ENCODE measurements around the gene PRKCZ.

The PRKCZ gene

DNA sequence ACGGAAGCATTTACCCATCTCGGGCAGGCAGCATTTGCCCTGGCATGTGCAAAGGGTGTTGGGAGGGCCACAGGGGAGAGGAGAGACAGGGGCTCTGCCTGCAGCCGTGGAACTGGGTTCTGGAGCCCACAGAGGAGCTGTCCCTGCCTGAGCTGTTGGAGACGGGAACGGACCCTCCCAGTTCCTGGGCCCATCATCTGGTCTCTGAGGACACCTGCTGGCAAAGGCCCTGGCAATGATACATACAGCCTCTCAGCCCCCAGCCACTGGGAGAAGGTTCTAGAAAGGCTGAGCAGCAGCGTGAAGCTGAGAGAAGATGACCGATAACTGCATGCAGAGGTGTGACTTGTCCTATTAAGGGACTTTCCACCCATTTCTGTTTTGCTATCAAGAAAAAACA lies 113.0 kb downstream of the PRKCZ start:
- no peak for DNase-seq

DNA sequence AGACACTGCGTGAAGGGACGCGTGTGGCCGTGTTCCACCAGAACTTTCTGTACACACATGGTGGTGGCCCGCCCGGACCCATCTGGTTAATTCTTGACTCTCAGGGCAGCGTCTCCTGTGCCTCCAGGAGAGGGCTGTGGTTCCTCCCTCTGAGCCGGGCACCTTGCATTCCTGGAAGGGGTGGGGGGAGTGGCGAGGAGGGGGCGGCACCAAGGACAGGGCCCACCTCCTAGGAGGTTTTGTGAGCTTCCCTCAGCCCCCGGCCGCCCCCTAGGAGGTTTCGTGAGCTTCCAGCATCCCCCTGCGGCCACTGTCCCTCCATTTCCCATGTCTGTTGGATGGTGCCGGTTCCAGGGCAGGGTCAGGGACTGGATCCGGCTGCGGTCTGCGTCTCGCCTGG lies 115.4 kb downstream of the PRKCZ start:
- no peak for DNase-seq

DNA sequence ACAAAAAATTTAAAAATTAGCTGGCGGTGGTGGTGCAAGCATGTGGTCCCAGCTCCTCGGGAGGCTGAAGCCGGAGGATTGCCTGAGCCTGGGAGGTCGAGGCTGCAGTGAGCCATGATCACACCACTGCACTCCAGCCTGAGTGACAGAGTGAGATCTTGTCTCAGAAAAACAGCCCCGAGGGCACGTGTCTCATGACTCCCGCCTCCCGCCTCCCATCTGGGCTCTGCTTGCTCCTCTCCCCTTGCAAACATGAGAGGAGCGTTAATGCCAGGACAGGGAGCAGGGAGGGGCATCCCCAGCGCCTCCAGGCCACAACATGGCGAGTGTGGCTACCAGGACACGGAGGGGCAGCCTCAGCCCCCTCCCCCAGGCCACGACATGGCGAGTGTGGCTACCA lies 116.0 kb downstream of the PRKCZ start:
- peak; percentile 84 for DNase-seq

DNA sequence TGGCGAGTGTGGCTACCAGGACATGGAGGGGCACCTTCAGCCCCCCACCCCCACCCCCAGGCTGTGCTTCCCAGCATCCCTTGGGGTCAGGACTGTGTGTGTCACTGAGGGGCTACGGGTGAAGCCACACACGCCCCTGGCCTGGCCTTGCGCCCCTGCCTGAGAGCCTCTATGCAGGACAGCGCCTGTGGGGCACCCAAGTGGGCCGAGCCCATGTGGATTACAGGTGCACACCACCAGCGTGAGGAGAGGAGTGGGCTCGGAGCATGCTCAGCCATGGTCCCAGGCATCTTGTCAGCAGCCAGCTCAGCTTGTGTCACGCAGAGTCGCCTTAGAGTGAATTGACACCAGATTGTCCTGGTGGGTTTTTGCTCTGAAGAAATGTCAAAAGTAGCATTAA lies 116.5 kb downstream of the PRKCZ start:
- no peak for DNase-seq

DNA sequence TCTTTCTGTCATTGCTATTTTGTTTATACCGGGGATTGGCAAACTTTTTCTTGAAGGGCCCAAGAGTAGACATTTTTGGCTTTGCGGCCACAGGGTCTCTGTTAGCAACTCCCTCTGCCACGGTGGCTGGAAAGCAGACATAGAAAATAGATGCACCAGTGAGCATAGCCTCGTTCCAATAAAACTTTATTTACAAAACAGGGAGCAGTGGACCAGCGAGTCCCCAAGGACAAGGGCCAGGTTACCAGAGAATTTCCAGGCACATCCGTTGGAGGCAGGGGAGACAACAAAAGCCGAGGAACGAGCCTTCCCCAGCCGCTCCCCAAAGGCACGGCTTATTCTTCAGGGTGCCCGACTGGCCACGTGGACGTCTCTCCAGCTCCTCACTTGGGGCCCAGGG lies 117.9 kb downstream of the PRKCZ start:
- no peak for DNase-seq

DNA sequence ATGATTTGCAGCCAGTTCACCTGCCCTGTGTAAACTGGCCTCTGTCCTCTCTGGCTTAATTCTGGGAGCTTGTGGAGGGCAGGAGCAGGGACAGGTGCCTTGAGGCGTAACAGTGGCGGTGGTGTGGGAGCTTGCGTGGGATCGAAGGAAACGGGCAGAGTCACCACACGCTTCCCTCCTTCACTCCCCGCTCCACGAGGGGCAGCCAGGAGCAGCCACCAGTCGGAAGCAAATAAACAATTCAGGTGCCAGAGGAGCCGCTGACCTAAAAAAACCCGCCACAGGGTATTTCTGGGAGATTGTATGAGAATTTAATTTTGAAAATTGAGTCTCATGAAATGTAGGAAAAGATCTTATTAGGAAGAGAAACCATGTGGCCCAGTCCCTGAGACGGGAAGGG lies 118.3 kb downstream of the PRKCZ start:
- DNase-seq = no peak

DNA sequence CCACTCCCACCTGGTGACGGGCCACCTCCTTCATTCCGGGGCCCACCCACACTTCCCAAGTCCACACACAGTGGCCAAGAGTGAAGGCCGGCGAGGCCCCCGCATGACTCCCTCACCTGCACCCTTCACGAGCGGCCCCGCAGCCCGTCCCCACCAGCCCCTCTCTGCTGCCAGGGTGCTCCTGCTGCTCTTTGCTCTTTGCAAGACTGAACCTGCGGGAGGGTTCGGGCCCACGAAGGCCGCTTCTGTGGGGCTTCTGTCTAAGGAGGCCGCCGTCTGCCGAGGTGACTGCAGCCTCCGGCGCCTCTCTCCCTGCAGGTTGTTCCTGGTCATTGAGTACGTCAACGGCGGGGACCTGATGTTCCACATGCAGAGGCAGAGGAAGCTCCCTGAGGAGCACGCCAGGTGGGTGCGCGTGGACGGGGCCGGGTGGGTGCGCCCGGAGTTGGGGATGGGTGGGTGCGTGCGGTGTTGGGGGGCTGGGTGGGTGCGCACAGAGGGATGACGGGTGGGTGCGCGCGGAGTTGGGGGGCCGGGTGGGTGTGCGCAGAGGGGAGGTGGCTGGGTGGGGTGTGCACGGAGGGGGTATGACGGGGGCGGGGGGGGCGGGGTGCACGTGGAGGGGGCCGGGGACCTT lies 119.1 kb downstream of the PRKCZ start:
- no peak for DNase-seq

DNA sequence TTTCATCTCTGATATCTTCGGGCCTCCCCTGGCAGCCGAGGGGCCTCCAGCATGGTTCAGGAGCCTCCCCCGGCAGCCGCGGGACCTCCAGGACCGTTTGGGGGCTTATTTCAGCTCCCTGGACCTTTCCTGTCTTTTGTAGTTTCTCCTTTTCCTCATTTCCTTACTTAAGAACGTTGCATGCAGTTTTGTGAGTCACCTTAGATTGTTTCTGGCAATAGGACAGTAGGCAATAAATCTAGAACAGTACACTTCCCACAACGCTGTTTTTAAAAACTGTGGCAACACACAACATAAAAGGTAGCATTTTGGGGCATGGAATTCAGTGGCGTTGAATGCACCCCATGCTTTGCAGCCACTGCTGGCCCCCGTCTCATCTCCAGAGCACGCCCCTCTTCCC lies 120.0 kb downstream of the PRKCZ start:
- DNase-seq = no peak

DNA sequence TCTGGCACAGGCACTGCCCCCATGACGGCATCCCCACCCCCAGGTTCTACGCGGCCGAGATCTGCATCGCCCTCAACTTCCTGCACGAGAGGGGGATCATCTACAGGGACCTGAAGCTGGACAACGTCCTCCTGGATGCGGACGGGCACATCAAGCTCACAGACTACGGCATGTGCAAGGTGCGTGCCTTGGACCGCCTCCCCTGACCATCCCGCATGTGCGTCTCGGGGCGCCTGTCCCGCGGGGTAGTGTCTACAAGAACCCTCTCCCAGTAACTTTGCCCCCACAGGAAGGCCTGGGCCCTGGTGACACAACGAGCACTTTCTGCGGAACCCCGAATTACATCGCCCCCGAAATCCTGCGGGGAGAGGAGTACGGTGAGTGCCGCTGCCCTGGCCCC lies 121.8 kb downstream of the PRKCZ start:
- DNase-seq = no peak

DNA sequence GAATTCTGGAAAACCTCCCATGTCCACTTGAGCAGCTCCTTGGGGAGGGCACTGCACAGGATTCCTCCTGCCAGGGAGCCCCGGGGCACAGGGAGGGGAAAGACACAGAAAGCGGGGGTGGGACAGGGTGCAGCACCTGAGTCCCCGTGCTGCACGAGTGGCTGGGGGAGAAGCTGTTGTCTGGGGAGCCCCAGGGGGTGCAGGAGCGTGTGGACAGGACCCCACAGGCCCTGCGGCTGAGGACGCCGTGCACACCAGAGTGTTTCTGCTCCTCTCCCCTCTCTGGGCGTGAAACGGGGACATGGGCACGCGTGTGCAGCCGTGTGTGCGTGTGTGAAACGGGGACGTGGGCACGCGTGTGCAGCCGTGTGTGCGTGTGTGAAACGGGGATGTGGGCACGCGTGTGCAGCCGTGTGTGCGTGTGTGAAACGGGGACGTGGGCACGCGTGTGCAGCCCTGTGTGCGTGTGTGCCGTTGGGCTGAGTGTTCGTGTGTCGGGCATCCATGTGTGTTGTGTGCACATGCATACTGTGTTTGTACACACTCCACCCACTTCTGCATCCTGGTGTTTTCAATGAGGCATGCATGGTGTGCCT lies 122.4 kb downstream of the PRKCZ start:
- no peak for DNase-seq

DNA sequence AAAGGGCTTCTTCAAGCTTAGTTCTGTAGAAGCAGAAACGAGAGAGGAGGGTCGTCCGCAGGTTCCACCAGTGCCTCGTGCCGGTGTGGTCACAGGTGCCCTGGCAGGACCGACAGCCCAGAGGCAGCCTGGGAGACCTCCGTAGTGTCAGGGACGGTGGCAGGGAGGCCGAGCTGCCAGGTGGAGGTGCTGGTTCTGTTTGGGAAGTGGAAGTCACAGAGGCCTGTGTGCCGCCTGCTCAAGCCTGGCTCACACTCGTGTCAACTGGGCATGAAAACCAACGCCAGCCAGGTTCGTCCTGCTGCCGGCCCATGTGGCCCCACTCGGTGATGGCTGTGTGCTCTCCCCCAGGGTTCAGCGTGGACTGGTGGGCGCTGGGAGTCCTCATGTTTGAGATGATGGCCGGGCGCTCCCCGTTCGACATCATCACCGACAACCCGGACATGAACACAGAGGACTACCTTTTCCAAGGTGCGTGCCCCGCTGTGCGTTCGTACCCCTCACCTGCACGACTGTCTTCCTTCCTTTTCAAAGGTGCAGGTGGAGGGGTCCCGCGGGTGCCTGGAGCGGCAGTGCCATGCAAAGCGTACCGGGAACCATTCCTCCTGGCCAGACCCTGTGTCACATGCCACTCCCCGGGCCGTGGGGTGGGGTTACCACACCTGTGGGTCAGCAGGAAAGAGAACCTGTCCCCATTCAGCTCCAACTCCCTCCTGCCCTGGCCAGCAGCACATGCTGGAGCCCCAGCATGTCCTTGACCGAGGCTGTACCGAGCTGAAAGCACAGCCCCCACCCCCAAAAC lies 123.5 kb downstream of the PRKCZ start:
- no peak for DNase-seq

DNA sequence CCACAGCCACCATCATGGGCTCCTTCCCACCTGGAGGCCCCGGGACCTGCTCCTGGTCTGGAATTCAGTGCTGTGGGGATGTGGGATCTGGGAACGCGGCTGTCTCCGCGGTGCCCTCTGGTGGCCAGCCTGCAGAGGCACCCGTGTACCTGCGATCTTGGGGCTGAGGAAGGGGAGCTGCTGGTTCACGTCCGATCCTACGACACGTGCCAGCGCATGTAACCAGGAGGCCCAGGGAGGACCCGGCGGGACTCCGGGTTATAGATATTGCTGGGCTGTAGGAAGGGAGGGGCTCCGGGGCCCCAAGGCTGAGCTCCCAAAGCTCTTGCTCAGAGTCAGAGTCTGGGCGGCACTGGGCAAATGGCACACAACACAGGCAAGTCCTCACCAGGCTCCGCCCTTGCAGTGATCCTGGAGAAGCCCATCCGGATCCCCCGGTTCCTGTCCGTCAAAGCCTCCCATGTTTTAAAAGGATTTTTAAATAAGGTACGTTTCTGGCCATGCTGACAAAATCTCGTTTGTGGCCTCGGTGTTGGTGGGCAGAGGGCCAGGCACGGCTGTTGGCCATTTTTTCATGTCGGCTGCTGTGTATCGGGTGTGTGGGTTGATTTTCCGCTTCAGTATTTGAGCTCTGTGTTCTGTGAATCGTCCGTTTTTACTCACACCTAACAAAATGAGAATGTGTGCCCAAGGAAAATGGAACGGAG lies 124.3 kb downstream of the PRKCZ start:
- peak; percentile 91 for DNase-seq

DNA sequence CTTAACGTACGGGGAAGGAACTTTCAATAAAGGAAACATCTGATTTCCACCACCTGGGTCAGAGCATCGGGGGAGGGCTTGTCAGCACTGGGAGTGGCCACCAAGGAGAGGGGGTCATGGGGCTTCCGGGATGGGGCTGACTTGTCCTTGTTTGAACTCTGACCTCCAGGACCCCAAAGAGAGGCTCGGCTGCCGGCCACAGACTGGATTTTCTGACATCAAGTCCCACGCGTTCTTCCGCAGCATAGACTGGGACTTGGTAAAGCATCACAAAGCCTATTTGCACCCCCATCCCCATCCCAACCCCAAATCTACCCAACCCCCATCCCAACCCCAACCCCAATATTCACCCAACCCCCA lies 124.8 kb downstream of the PRKCZ start:
- DNase-seq = no peak

DNA sequence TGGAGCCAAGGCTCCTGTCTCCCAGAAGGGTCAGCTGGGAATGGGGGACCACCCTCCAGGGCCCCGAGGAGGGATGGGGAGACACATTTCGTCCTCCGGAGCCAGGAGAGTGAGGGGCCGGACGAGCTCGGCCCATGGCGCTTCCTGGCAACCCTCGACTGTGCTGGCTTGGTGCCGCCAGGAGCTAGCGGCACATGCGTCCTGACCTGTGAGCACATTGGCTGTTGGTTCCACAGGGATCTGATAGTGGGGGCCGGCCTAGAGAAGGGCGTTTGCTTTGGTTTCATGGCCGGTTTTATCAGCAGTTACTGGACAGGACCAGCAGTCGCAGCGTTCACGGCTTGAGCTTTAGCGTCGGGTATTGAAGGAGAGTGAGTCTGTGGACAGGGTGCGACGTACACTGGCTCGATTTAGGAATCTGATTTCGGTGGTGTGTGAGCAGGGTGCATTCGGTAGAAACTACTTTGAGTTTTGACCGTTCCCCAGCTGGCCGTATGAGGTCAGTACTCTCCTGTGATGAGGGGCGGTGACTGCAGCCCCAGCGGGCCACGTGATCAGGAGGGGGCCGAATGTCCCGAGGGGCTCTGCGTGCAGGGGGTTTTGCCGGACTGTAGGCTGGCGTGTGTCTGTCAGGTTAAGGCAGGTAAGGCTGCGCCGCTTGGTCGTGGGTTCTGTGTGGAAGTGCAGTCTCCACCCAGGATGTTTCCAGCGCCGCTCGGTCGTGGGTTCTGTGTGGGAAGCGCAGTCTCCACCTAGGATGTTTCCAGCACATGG lies 125.7 kb downstream of the PRKCZ start:
- DNase-seq = no peak

DNA sequence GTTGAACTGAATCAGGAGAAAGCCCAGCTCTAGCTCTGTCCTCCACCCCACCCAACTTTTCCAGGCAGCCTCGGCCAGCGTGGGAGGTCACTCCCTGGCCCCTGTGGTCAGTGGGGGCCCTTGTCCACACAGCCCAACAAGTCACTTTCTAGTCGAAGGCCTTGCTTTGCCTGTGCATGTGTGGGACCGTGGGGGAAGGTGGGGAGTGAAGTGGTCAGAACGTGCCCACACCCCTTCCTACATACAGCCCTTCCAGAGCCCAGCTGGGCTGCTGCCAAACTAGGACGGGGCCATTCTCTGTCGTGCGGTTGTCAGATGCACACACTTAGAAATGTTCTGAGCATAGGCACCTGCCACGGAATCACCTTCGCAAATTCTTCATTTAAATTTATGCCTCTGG lies 126.4 kb downstream of the PRKCZ start:
- DNase-seq = no peak

DNA sequence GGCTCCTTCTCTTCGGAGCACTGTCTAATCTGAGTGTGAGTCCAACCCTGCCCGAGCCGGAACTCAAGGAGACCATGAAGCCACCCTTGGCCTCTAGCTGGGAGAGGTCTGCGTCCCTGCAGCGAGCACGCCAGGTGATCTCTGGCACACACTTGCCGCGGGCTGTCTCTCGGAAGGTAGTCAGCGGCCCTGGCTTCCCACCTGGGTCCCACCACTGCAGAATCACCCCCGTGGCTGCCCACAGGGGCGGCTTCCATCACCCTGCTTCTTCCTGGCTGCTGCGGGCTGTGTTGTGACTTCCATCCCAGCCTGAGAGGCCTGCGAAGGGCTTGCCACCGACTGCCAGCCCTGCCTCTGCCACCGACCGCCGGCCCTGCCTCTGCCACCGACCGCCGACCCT lies 127.3 kb downstream of the PRKCZ start:
- no peak for DNase-seq

DNA sequence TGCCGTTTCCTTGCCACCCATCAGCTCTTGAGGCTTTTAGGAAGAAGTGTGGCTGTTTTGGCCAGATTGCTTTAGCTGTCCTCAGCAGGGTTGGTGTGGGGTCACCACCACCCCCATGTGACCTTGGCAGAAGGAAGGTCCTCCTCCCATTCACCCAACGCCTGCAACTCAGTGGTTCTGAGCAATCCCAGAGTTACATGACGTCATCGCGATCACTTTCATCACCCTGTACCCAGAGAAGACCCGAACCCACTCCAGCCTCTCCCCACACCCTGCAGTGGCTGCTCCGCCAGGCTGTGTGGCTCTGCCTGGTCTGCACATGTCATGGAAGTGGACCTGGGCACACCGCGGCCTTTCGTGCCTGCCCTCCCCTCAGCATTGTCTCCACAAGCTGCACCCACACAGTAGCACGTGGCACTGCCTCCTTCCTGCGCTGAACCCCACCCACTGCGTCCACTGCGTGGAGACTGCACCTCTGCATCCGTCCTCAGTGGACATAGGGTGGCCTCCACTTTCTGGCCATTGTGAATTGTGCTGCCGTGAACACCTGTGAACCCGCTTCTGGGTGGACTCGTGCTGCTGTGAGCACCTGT lies 127.8 kb downstream of the PRKCZ start:
- no peak for DNase-seq

DNA sequence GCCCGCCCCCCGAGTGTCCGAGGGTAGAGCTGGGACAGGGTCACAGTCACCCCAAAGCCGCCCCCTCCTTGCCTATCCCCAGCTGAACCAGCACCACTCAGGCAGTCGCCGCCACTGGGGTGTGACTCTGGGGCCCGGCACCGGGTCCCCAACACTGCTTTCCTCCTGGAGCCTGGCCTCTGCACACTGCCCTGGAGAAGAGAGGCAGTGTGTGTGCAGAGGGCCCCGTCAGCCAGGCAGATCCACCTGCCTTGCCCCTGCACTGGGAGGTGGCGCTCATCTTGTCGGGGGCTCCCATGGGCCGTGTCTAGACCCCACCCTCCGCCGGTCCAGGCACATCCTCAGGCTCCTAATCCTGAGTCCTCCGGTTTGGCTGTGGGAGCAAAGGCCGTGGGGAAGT lies 128.7 kb downstream of the PRKCZ start:
- DNase-seq = no peak

DNA sequence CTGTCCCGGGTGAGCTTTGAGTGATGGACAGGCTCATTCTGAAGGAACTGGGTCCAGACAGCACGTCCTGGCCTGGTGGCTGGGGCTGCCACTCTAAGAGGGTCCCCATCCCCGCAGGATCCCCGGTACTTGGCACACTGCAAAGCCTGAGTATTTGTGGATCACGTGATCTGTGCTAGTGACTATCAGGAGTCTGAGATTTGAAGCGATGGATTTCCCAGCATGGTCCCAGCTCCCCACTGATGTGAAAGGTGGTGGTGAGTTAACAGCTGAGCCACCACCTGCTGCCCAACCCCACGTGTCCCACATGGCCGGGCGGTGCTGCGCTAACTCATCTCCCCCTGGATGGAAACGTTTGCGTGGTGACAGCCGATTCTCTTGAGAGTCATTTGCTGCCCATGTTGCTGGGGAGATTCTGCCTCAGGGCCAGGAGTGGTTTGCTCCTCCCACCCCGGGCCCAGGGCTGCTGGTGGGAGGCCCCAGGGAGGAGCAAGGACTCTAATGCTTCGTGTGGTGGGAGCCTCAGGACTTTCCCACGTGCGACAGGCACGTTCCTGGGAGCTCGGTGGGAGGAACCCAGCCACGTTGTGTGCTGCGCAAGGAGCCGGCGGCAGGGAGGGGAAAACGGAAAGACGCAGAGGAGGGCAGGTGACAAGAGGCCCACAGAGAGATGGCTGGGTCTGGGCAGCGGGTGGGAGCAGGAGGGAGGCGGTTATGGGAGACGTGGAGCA lies 129.2 kb downstream of the PRKCZ start:
- DNase-seq = no peak

DNA sequence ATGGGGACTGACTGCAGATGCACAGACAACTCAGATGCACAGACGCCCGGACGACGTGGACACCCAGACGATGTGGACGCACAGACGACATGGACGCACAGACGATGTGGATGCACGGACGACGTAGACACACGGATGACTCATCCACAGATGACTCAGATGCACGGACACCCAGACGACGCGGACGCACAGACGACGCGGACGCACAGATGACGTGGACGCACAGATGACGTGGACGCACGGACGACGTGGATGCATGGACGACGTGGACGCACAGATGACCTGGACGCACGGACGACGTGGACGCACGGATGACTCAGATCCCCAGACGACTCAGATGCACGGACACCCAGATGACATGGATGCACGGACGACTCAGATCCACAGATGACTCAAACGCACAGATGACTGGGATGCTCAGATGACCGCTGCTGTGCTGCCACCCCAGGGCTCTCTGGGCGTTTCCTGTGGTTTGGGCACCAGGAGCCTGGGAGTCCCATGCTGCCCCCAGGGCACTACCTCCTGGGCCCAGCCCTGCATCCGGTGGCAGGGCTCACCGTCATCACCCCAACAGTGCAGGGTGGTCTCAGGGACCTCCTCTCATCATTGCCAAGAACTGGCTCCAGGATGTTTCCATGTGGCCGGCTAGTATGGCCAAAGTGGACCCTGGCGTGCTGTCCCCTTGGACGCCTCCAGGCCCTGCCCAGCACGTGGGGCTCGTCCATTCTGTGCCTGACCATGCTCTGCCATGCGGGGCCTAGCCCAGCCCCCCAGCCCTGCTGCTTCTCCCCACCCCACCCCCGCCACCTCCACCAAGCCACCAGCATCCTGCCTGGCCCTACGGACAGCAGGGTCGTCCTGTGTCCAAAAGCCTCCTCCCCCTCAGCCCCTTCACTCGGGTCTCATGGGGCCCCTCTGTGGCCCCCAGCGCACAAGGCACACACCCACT lies 130.4 kb downstream of the PRKCZ start:
- no peak for DNase-seq

DNA sequence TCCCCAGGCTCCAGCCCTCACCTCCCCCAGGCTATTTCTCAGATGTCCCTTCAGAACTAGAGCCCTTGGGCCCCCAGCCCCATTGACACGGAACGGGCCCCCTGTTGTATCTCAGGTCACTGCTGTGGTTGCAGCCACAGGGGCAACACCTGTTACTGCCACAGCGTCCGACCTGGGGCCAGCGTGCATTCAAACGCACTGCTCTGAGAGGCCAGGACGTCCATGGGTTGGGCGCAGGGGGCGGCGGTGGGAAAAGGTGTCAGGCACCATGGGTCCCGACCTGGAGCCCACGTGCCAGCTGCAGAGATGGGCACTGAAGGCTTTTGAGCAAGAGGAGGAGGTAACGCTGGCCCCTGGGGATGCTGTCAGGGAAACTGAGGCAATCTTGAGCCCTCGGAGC lies 131.1 kb downstream of the PRKCZ start:
- DNase-seq = no peak

Measured in islet precursor cell (in vitro differentiated cells).